ENCODE measurements around the gene PSME1.

Gene PSME1

GRCh38 chr14:24130717-24131548, 5.1 kb upstream of the PSME1 start:
- no peak for DNase-seq

- no peak for DNase-seq
These were observed 4.4 kb upstream of the PSME1 start for GRCh38 chr14:24131549-24131966.

GRCh38 chr14:24132061-24132685, 3.8 kb upstream of the PSME1 start:
- DNase-seq, result no peak

- DNase-seq, result no peak
These were observed 3.0 kb upstream of the PSME1 start for GRCh38 chr14:24132976-24133375.

- DNase-seq, result no peak
These were observed 2.3 kb upstream of the PSME1 start for GRCh38 chr14:24133735-24134134.

- DNase-seq, result no peak
These were observed 485 bp upstream of the PSME1 start for GRCh38 chr14:24135584-24135833.

- no peak for DNase-seq
These were observed 912 bp downstream of the PSME1 start for GRCh38 chr14:24136684-24137528.

- DNase-seq, result no peak
These were observed 1.8 kb downstream of the PSME1 start for GRCh38 chr14:24137529-24138395.

- no peak for DNase-seq
These were observed 2.6 kb downstream of the PSME1 start for GRCh38 chr14:24138396-24139271.

- no peak for DNase-seq
These were observed 3.4 kb downstream of the PSME1 start for GRCh38 chr14:24139272-24139934.

- peak; percentile 77 for DNase-seq
These were observed 5.3 kb downstream of the PSME1 start, which contains the start of gene EMC9 for GRCh38 chr14:24141097-24141880. TSS of gene EMC9 (minus strand) at chr14:24141591. CDS start at chr14:24141304, 287 bp downstream.

GRCh38 chr14:24143511-24143910, 7.5 kb downstream of the PSME1 start:
- no peak for DNase-seq

- DNase-seq, result no peak
These were observed 8.5 kb downstream of the PSME1 start for GRCh38 chr14:24144451-24144850.

- DNase-seq, result no peak
These were observed 9.2 kb downstream of the PSME1 start for GRCh38 chr14:24145219-24145618.

- DNase-seq, result no peak
These were observed 9.9 kb downstream of the PSME1 start for GRCh38 chr14:24145690-24146452.

GRCh38 chr14:24146453-24146977, 10.5 kb downstream of the PSME1 start, which contains the start of gene PSME2:
TSS of gene PSME2 (minus strand) at chr14:24146610. CDS start at chr14:24146581, 29 bp downstream.
- no peak for DNase-seq

- DNase-seq, result no peak
These were observed 11.2 kb downstream of the PSME1 start, which contains the start of gene RNF31 for GRCh38 chr14:24146978-24147760. TSS of gene RNF31 (plus strand) at chr14:24147498. CDS start at chr14:24147699, 201 bp downstream.

Data from cortex of kidney (tissue), 1 donor.